Sigmoid colon (tissue), 4 donors: ENCODE results near the gene CRADD.

Source experiments
- EP300 ChIP-seq, 4 donors: sonication (generic); formaldehyde crosslinking; IDR thresholded peaks; one replicate each; pipeline ENCODE4 v1.6.1; 2017; ENCODE audit warnings: antibody characterized with exemption in 4 of 4
- POLR2A ChIP-seq, 2 donors: fragments of 450-650 bp; IDR thresholded peaks; one replicate each; pipeline ENCODE4 v1.6.1; 2016; ENCODE audit warnings: antibody characterized with exemption in 2 of 2, mild to moderate bottlenecking in 2 of 2, moderate library complexity in 2 of 2

DNA sequence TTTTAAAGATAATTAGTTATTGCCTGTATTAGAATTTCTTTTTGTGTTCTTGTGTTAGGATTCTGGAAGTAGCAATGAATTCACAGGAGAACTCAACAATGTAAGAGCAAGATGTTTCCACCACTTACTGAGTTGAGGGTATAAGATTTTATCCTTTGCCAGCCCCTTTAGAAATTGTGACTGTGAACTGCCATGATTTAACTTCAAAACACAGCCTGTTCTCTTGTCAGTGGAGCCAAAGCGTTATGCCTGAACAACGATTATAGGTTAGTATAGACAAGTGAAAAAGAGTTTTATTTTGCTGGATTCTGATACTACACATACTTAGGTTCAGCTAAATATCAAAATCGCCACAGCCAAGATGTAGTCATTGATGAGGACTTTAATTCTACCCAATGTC is 101.6 kb downstream of the CRADD start:
- TF ChIP-seq POLR2A (IDR thresholded peaks at IDR 0.05) (no peak), EP300 (IDR thresholded peaks at IDR 0.05) (no peak)
